NCI-H1105 (cell line): ENCODE results near the gene TNRC6B.

Experiments
- DNase-seq: peaks from one replicate; lab custom pipeline; 2025; lab: John Stamatoyannopoulos, UW

The TNRC6B gene

GRCh38 chr22:40240686-40241085 lies 63.0 kb downstream of the TNRC6B start:
- DNase-seq = no peak

- DNase-seq = no peak
These were observed 63.6 kb downstream of the TNRC6B start for GRCh38 chr22:40241200-40241763.

GRCh38 chr22:40243891-40244290 lies 66.2 kb downstream of the TNRC6B start:
- no peak for DNase-seq

- DNase-seq = no peak
These were observed 66.9 kb downstream of the TNRC6B start for GRCh38 chr22:40244586-40244985.

GRCh38 chr22:40247976-40248375 lies 70.3 kb downstream of the TNRC6B start:
- DNase-seq = no peak

- DNase-seq = no peak
These were observed 71.6 kb downstream of the TNRC6B start for GRCh38 chr22:40249286-40249685.

GRCh38 chr22:40250608-40251007 lies 72.9 kb downstream of the TNRC6B start:
- DNase-seq = no peak

- no peak for DNase-seq
These were observed 73.4 kb downstream of the TNRC6B start for GRCh38 chr22:40251106-40251505.

- no peak for DNase-seq
These were observed 74.4 kb downstream of the TNRC6B start for GRCh38 chr22:40252146-40252545.

- DNase-seq = no peak
These were observed 78.8 kb downstream of the TNRC6B start for GRCh38 chr22:40256516-40256915.

- DNase-seq = no peak
These were observed 80.3 kb downstream of the TNRC6B start for GRCh38 chr22:40258017-40258416.

- DNase-seq = no peak
These were observed 80.8 kb downstream of the TNRC6B start for GRCh38 chr22:40258501-40258915.

- no peak for DNase-seq
These were observed 84.1 kb downstream of the TNRC6B start for GRCh38 chr22:40261783-40262182.

- DNase-seq = no peak
These were observed 85.5 kb downstream of the TNRC6B start for GRCh38 chr22:40263191-40263590.

- DNase-seq = no peak
These were observed 88.1 kb downstream of the TNRC6B start for GRCh38 chr22:40265783-40266182.

GRCh38 chr22:40270031-40270430 lies 92.3 kb downstream of the TNRC6B start:
- no peak for DNase-seq

- no peak for DNase-seq
These were observed 93.1 kb downstream of the TNRC6B start for GRCh38 chr22:40270748-40271373.

- no peak for DNase-seq
These were observed 93.7 kb downstream of the TNRC6B start for GRCh38 chr22:40271440-40271839.

GRCh38 chr22:40273319-40273718 lies 95.6 kb downstream of the TNRC6B start:
- no peak for DNase-seq

GRCh38 chr22:40276996-40277823 lies 99.5 kb downstream of the TNRC6B start:
- DNase-seq = no peak

GRCh38 chr22:40279017-40279416 lies 101.3 kb downstream of the TNRC6B start:
- DNase-seq = no peak

GRCh38 chr22:40281717-40282116 lies 104.0 kb downstream of the TNRC6B start:
- DNase-seq = peak; percentile 82

GRCh38 chr22:40285513-40285912 lies 107.8 kb downstream of the TNRC6B start:
- no peak for DNase-seq
